WERI-Rb-1 (cell line): ENCODE measurements around the gene KDM4D.

ENCODE experiments used
- DNase-seq: peaks from one replicate; pipeline ENCODE4 v3.0.0-alpha.2; 2020
- H3K27ac ChIP-seq: fragments of 250-450 bp; sonication (Bioruptor Pico); 2 replicates; pipeline ENCODE4 v1.5.1; 2020; ENCODE audit warnings: mild to moderate bottlenecking, moderate library complexity
- H3K27me3 ChIP-seq: fragments of 250-450 bp; sonication (Bioruptor Pico); 2 replicates; pipeline ENCODE4 v1.5.1; 2021; ENCODE audit warnings: mild to moderate bottlenecking, low read depth, moderate library complexity; ENCODE audit not compliant: insufficient read depth, severe bottlenecking
- H3K36me3 ChIP-seq: fragments of 250-450 bp; sonication (Bioruptor Pico); 2 replicates; pipeline ENCODE4 v1.5.1; 2020; ENCODE audit warnings: mild to moderate bottlenecking, moderate library complexity
- H3K4me3 ChIP-seq: 2 replicates; pipeline ENCODE4 v1.5.1; 2011; ENCODE audit warnings: low read depth, mild to moderate bottlenecking, control low read depth, low read length
- H3K9me3 ChIP-seq: fragments of 250-450 bp; sonication (Bioruptor Pico); 2 replicates; pipeline ENCODE4 v1.5.1; 2021; ENCODE audit warnings: mild to moderate bottlenecking, moderate library complexity; ENCODE audit not compliant: severe bottlenecking
- TF ChIP-seq, protein P1 (sequence below): IDR thresholded peaks from 2 replicates; pipeline ENCODE4 v1.5.1; 2011; ENCODE audit warnings: low read depth, mild to moderate bottlenecking, control low read depth, inconsistent platforms, low read length

Gene KDM4D

DNA sequence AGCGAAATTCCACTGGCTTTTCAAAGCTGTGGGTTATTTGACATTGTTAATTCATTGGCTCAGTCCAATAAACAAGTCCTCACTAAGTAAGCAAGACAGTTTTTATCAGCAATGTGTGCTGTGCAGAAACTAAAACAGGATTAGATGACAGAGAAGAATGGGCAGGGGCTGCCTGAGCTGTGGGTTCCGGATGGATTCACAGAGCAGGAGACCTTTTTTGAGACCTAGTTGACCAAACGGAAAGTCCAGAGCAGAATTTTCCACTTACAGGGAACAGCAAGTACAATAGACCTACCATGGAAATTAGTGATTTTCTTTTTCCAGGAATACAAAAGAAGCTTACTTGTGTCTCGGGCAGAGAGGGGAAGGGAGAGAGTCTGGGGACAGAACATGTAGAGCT lies 70.5 kb downstream of the KDM4D start:
- no peaks in the 10 kb centered on the region for H3K9me3 ChIP-seq
- TF ChIP-seq, protein P1, sequence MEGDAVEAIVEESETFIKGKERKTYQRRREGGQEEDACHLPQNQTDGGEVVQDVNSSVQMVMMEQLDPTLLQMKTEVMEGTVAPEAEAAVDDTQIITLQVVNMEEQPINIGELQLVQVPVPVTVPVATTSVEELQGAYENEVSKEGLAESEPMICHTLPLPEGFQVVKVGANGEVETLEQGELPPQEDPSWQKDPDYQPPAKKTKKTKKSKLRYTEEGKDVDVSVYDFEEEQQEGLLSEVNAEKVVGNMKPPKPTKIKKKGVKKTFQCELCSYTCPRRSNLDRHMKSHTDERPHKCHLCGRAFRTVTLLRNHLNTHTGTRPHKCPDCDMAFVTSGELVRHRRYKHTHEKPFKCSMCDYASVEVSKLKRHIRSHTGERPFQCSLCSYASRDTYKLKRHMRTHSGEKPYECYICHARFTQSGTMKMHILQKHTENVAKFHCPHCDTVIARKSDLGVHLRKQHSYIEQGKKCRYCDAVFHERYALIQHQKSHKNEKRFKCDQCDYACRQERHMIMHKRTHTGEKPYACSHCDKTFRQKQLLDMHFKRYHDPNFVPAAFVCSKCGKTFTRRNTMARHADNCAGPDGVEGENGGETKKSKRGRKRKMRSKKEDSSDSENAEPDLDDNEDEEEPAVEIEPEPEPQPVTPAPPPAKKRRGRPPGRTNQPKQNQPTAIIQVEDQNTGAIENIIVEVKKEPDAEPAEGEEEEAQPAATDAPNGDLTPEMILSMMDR, result no peak
- DNase-seq, result no peak

DNA sequence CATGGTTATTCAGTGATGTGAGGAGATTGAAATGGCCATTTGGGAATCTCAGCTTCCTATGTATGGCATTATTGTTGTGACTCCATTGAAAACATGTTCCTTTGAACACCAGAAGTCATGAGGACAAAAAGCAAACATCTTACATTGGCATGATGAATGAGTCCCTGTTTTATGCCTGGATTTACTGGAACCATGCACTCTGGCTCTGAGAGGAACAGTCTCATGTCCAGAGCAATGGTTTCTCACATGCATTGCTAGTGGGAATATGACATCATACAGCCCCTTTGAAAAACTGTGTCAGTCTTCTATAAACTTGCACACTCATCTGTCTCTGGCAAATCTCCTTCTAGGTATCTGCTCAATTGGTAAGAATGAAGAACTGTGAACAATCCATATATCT lies 72.3 kb downstream of the KDM4D start:
- H3K36me3 ChIP-seq, result no peaks in the 10 kb centered on the region
- H3K4me3 ChIP-seq, result no peak overlapping the region
- TF ChIP-seq, protein P1, result no peak
- H3K9me3 ChIP-seq, result no peaks in the 10 kb centered on the region
- H3K27me3 ChIP-seq, result no peaks in the 10 kb centered on the region
- no peak for DNase-seq
- no peak overlapping the region for H3K27ac ChIP-seq

More for the DNA sequence above, 70.5 kb downstream of the KDM4D start:
- Histone ChIP-seq H3K4me3 (no peak overlapping the region), H3K36me3 (no peaks in the 10 kb centered on the region), H3K27ac (no peak overlapping the region), H3K27me3 (no peaks in the 10 kb centered on the region)
